Hematopoietic multipotent progenitor cell (in vitro differentiated cells): ENCODE measurements around the gene EIF2S2. TPM values are rescaled to one million over a fixed set of nuclear protein-coding genes. Genes with fewer than 3 reads are reported as not detected.
"Not testable (repeated sequence)": the region's sequence is repeated elsewhere in the genome, so short reads cannot be mapped to it uniquely, and the experiment has no call there.

ENCODE experiments used
- DNase-seq, 3 donors: peaks; one replicate each; pipeline ENCODE4 v3.0.0-alpha.2; 2011 to 2015; ENCODE audit warnings: low read depth in 2 of 3, low spot score in 2 of 3
- total RNA-seq: library from RNA; depleted of rRNA; stranded (reverse); fragments of >200 nt; gene quantifications from one replicate; pipeline ENCODE4 v1.2.3, GENCODE V29; 2012

The EIF2S2 gene
- 15.3 TPM for total RNA-seq

GRCh38 chr20:34111702-34112599 lies at the start of gene EIF2S2:
Gene EIF2S2, minus strand, starts transcription at chr20:34112243. Its CDS starts 133 bp downstream, at chr20:34112110.
- peak; percentile 98 to 99 (median 99) for DNase-seq

GRCh38 chr20:34157697-34158096 lies 45.7 kb upstream of the EIF2S2 start:
- DNase-seq, result peak in 1 of 3 donors; percentile 26

- DNase-seq, result no peak
Observed at GRCh38 chr20:34155836-34156235, 43.8 kb upstream of the EIF2S2 start.

- not testable (repeated sequence) for DNase-seq
Observed at GRCh38 chr20:34153169-34153568, 41.1 kb upstream of the EIF2S2 start.

- DNase-seq, result not testable (repeated sequence)
Observed at GRCh38 chr20:34152073-34152472, 40.0 kb upstream of the EIF2S2 start.

GRCh38 chr20:34150306-34151000 lies 38.4 kb upstream of the EIF2S2 start:
- DNase-seq, result no peak

- DNase-seq, result no peak
Observed at GRCh38 chr20:34145280-34145819, 33.3 kb upstream of the EIF2S2 start.

- DNase-seq, result no peak
Observed at GRCh38 chr20:34143951-34144350, 31.9 kb upstream of the EIF2S2 start.

GRCh38 chr20:34142121-34142520 lies 30.1 kb upstream of the EIF2S2 start:
- no peak for DNase-seq

- no peak for DNase-seq
Observed at GRCh38 chr20:34141293-34141692, 29.2 kb upstream of the EIF2S2 start.

GRCh38 chr20:34135525-34136275 lies 23.7 kb upstream of the EIF2S2 start:
- not testable (repeated sequence) for DNase-seq

GRCh38 chr20:34133365-34133860 lies 21.4 kb upstream of the EIF2S2 start:
- not testable (repeated sequence) for DNase-seq

GRCh38 chr20:34132943-34133342 lies 20.9 kb upstream of the EIF2S2 start:
- DNase-seq, result not testable (repeated sequence)

- not testable (repeated sequence) for DNase-seq
Observed at GRCh38 chr20:34132491-34132890, 20.4 kb upstream of the EIF2S2 start.

GRCh38 chr20:34131491-34131890 lies 19.4 kb upstream of the EIF2S2 start:
- DNase-seq, result no peak

GRCh38 chr20:34129518-34130162 lies 17.6 kb upstream of the EIF2S2 start:
- peak; percentile 51 to 82 (median 66) for DNase-seq

GRCh38 chr20:34127792-34128191 lies 15.7 kb upstream of the EIF2S2 start:
- peak in 1 of 3 donors; percentile 8 for DNase-seq

- no peak for DNase-seq
Observed at GRCh38 chr20:34124469-34125249, 12.6 kb upstream of the EIF2S2 start.

- no peak for DNase-seq
Observed at GRCh38 chr20:34123309-34123708, 11.3 kb upstream of the EIF2S2 start.
